Measurements from ENCODE around the gene CST6. TPM values are rescaled to one million over a fixed set of nuclear protein-coding genes. Genes with fewer than 3 reads are reported as not detected.

The CST6 gene
- total RNA-seq, 2 donors from 2014 or later = 0.36 to 6.5 TPM

GRCh38 chr11:65979261-65979759 lies 32.5 kb upstream of the CST6 start:
- DNase-seq (ENCODE audit: low spot score) = no peak
- 90% methylated on average over 10 of the region's 10 CpGs for WGBS
- H3K4me3 ChIP-seq = no peak overlapping the region
- intact Hi-C loops (cut with DNase I) = no loop called here
- no peaks in the 10 kb centered on the region for H3K4me1 ChIP-seq (replicated peaks)
- H3K27me3 ChIP-seq (replicated peaks; ENCODE audit: insufficient read depth) = no peaks in the 10 kb centered on the region
- TF ChIP-seq POLR2AphosphoS5 (IDR thresholded peaks at IDR 0.05) (no peak), CTCF (IDR thresholded peaks at IDR 0.05) (no peak)
- no peaks in the 10 kb centered on the region for H3K9me3 ChIP-seq
- peaks cover 2 to 15% of the 10 kb centered on the region in 2 donors for H3K36me3 ChIP-seq
- no peak overlapping the region for H3K27ac ChIP-seq

GRCh38 chr11:65981101-65981740 lies 30.6 kb upstream of the CST6 start:
- no peak for DNase-seq (ENCODE audit: low spot score)
- Histone ChIP-seq H3K4me1 (replicated peaks) (no peaks in the 10 kb centered on the region), H3K27ac (no peak overlapping the region), H3K27me3 (replicated peaks; ENCODE audit: insufficient read depth) (no peaks in the 10 kb centered on the region), H3K9me3 (no peaks in the 10 kb centered on the region), H3K4me3 (no peak overlapping the region), H3K36me3 (peaks cover 2 to 15% of the 10 kb centered on the region in 2 donors)
- WGBS = 77% methylated on average over 12 of the region's 12 CpGs
- intact Hi-C loops (cut with DNase I) = loop anchor here (10.0 kb wide), 1 partner anchor 276 kb away; no protein-coding TSS in a partner anchor
- no peak for TF ChIP-seq POLR2AphosphoS5 (IDR thresholded peaks at IDR 0.05)
- TF ChIP-seq CTCF (IDR thresholded peaks at IDR 0.05) = no peak
- no peak for TF ChIP-seq POLR2A (IDR thresholded peaks at IDR 0.05)

- Histone ChIP-seq H3K4me1 (replicated peaks) (no peaks in the 10 kb centered on the region), H3K4me3 (no peak overlapping the region), H3K9me3 (no peaks in the 10 kb centered on the region), H3K27me3 (replicated peaks; ENCODE audit: insufficient read depth) (no peaks in the 10 kb centered on the region), H3K27ac (no peak overlapping the region), H3K36me3 (peaks cover 2 to 13% of the 10 kb centered on the region in 2 donors)
- DNase-seq (ENCODE audit: low spot score) = no peak
- WGBS = 61% methylated on average over 12 of the region's 16 CpGs
- intact Hi-C loops (cut with DNase I) = loop anchor here (10.0 kb wide), 1 partner anchor 277 kb away; no protein-coding TSS in a partner anchor
- no peak for TF ChIP-seq CTCF (IDR thresholded peaks at IDR 0.05)
- TF ChIP-seq POLR2A (IDR thresholded peaks at IDR 0.05) = no peak
- TF ChIP-seq POLR2AphosphoS5 (IDR thresholded peaks at IDR 0.05) = no peak
Observed at GRCh38 chr11:65981972-65982823, 29.6 kb upstream of the CST6 start.

- H3K4me3 ChIP-seq = no peak overlapping the region
- no peak for DNase-seq (ENCODE audit: low spot score)
- H3K36me3 ChIP-seq = peaks cover 0 to 5% of the 10 kb centered on the region in 2 donors
- H3K27ac ChIP-seq = no peak overlapping the region
- TF ChIP-seq POLR2A (IDR thresholded peaks at IDR 0.05) = no peak
- TF ChIP-seq CTCF (IDR thresholded peaks at IDR 0.05) = no peak
- no peak for TF ChIP-seq POLR2AphosphoS5 (IDR thresholded peaks at IDR 0.05)
- no peaks in the 10 kb centered on the region for H3K9me3 ChIP-seq
- H3K27me3 ChIP-seq (replicated peaks; ENCODE audit: insufficient read depth) = no peaks in the 10 kb centered on the region
- intact Hi-C loops (cut with DNase I) = loop anchor here (10.0 kb wide), 1 partner anchor 278 kb away; no protein-coding TSS in a partner anchor
- no peaks in the 10 kb centered on the region for H3K4me1 ChIP-seq (replicated peaks)
- WGBS = 74% methylated on average over 21 of the region's 22 CpGs
Observed at GRCh38 chr11:65982824-65983588, 28.8 kb upstream of the CST6 start.

All from prostate gland (tissue), 2 donors.